NOMO-1 (cell line): ENCODE results near the gene MPIG6B.
"Not testable (repeated sequence)": the region's sequence is repeated elsewhere in the genome, so short reads cannot be mapped to it uniquely, and the experiment has no call there.

Experiments used
- DNase-seq, 2 experiments: peaks; one replicate each; lab custom pipeline; 2025; ENCODE audit not compliant: unreplicated experiment in 2 of 2; lab: John Stamatoyannopoulos, UW

The MPIG6B gene

GRCh38 chr6:31700740-31701401 lies 22.3 kb upstream of the MPIG6B start:
- DNase-seq = no peak

GRCh38 chr6:31701666-31702404 lies 21.3 kb upstream of the MPIG6B start:
- DNase-seq = no peak

- no peak for DNase-seq
These were observed 20.8 kb upstream of the MPIG6B start for GRCh38 chr6:31702405-31702818.

GRCh38 chr6:31702819-31703716 lies 20.1 kb upstream of the MPIG6B start, which contains the start of gene ABHD16A:
Gene ABHD16A, minus strand, starts transcription at chr6:31703324. Its CDS starts 43 bp downstream, at chr6:31703281.
- peak; percentile 96 to 97 for DNase-seq

- DNase-seq = no peak
These were observed 17.2 kb upstream of the MPIG6B start for GRCh38 chr6:31705931-31706330.

- DNase-seq = no peak
These were observed 16.6 kb upstream of the MPIG6B start, which contains the start of gene LY6G6F for GRCh38 chr6:31706599-31706998. Gene LY6G6F, plus strand, starts transcription at chr6:31706866. Its CDS starts 41 bp downstream, at chr6:31706907.

- no peak for DNase-seq
These were observed 15.5 kb upstream of the MPIG6B start for GRCh38 chr6:31707701-31708100.

- DNase-seq = no peak
These were observed 14.9 kb upstream of the MPIG6B start for GRCh38 chr6:31708224-31708623.

- DNase-seq = not testable (repeated sequence)
These were observed 14.0 kb upstream of the MPIG6B start for GRCh38 chr6:31709157-31709556.

GRCh38 chr6:31710523-31711219 lies 12.5 kb upstream of the MPIG6B start:
- no peak for DNase-seq

- DNase-seq = peak; percentile 16 to 24
These were observed 11.9 kb upstream of the MPIG6B start for GRCh38 chr6:31711233-31711632.

- no peak for DNase-seq
These were observed 10.9 kb upstream of the MPIG6B start for GRCh38 chr6:31712296-31712695.

- no peak for DNase-seq
These were observed 9.7 kb upstream of the MPIG6B start for GRCh38 chr6:31713465-31713864.

- no peak for DNase-seq
These were observed 9.0 kb upstream of the MPIG6B start for GRCh38 chr6:31713991-31714684.

- DNase-seq = no peak
These were observed 7.9 kb upstream of the MPIG6B start, which contains the start of gene LY6G6D for GRCh38 chr6:31715022-31715958. Gene LY6G6D, plus strand, starts transcription at chr6:31715348. Its CDS starts 8 bp downstream, at chr6:31715356.

GRCh38 chr6:31717499-31718222 lies 5.5 kb upstream of the MPIG6B start:
- no peak for DNase-seq

- DNase-seq = no peak
These were observed 4.9 kb upstream of the MPIG6B start for GRCh38 chr6:31718265-31718664.

GRCh38 chr6:31719001-31719400 lies 4.2 kb upstream of the MPIG6B start:
- no peak for DNase-seq
